T-helper 1 cell (primary cell): Measurements from ENCODE around the gene RIN3.

ENCODE experiments used
- DNase-seq, 5 donors: peaks; one replicate each; pipeline ENCODE4 v3.0.0-alpha.2; 2012 to 2020

The RIN3 gene

DNA sequence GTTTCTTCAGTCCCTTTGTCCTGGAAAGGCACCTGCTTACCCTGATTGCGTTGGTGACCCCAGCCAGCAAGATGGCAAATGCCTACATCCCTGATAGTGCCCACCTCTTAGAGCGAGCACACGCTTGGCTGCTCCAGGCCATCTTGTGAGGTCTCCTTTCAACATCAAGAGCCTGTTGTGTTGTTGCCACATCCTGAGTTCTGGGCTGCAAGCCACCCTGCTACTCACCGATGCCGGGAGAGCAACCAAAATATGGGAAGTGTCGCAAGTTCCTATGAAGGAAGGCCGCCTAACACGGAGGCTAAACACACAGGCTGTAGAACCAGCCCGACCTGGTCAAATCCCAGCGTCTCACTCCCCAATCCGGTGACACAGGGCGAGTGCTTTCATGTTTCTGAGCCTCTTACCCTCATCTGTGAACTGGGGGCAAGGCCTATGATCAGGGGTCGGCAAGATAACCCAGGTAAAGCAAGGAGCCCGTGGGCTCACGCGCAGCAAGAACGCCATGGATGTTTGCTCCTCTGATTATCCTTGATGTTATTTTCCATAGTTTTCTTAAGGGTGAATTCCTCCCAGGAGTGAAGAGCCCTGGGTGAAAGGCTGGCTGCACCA lies 136.5 kb downstream of the RIN3 start:
- no peak for DNase-seq

DNA sequence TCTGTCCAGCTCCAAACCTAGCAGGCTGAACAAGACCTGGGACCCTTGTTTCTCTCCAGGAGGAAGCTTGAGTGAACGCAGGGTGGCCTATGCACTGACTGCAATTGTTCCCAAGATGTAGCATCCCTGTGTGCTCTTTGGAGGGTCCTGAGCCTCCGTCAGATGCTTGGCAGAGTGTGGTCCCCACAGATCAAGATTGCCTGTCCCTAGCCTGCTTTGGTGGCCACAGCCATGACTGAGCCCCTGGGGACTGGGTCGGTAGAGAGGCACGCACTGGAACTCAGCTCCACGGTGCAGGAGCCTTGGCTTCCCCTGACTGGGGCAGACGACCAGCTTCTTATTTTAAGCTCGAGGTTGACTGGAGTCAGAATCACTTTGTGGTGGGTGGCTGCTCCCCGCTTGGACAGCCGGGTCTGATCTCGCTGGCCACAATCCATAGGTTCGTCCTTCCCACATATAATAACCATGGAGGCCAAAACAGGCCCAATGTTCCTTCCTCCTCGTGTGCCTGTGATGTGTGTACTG lies 137.1 kb downstream of the RIN3 start:
- no peak for DNase-seq

DNA sequence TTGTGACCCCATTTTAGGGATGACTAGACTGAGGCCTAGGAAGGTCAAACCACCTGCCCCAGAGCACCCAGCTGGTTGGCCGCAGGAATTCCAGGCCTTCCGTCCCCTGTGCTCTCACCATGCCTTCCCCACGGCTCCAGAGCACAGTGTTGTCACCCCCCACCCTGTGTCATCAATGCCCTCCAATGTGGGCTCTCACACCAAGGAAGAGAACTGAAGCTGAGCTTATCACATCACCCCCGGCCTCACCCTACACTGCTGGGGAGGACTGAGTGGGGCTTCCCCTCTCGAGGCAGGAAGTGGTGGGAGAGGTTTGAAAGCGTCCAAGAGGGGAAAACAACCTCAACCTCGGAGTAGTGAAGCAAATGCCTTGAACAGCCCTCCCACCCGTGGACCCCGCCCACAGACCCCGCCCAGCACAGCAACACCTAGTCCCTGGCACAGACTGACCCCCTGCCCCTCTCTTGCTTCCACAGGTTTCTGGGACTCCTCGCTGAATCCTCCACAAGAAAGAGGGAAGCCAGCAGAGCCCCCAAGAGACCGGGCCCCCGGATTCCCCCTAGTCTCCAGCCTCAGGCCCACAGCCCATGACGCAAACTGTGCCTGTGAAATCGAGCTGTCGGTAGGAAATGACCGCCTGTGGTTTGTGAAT lies 137.7 kb downstream of the RIN3 start:
- peak; percentile 52 to 89 (median 66) for DNase-seq

DNA sequence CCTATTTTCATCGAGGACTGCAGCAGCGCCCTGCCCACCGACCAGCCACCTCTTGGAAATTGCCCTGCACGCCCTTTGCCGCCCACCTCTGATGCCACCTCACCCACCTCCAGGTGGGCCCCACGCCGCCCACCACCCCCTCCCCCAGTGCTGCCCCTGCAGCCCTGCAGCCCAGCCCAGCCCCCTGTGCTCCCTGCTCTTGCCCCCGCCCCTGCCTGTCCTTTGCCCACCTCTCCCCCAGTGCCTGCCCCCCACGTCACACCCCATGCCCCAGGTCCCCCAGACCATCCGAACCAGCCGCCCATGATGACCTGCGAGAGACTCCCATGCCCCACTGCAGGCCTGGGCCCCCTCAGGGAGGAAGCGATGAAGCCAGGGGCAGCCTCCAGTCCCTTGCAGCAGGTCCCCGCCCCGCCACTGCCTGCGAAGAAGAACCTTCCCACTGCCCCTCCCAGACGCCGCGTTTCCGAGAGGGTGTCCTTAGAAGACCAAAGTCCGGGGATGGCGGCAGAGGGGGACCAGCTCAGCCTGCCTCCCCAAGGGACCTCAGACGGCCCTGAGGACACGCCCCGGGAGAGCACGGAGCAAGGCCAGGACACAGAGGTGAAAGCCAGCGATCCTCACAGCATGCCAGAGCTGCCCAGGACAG lies 138.3 kb downstream of the RIN3 start:
- DNase-seq, result peak in 1 of 5 donors; percentile 36

DNA sequence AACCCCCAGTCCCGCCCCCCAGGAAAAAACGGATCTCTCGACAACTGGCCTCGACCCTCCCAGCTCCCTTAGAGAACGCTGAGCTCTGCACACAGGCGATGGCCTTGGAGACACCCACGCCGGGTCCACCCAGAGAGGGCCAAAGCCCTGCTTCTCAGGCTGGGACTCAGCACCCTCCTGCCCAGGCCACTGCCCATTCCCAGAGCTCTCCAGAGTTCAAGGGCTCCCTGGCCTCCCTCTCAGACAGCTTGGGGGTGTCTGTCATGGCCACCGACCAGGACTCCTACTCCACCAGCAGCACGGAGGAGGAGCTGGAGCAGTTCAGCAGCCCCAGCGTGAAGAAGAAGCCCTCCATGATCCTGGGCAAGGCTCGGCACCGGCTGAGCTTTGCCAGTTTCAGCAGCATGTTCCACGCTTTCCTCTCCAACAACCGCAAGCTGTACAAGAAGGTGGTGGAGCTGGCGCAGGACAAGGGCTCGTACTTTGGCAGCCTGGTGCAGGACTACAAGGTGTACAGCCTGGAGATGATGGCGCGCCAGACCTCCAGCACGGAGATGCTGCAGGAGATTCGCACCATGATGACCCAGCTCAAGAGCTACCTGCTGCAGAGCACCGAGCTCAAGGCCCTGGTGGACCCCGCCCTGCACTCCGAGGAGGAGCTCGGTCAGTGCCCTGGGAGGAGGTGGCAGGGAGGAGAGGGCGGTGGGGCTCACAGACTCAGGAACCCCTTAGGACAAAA lies 139.0 kb downstream of the RIN3 start:
- DNase-seq, result peak in 1 of 5 donors; percentile 38

DNA sequence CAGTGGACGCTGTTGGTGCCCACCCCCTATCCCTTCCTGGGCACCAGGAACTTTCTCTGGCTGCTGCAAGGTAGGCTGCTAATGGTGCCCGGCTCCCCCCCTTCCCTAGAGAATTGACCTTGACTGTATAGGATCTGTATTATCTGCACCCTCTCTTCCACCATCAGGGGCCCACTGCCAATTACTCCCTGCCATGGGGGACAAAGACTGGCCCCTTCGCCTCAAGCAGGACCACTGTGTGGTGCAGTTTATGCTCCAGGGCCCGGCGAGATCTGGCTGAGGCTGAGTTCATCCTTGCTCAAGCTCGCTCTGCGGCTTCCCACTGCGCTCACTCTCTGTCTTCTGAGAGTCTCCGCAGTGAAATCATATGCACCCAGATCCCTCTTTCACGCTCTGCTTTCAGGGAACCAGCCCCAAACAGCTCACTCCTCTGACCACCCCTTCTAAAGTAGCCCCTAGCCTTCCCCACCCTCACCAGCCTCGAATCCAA lies 139.6 kb downstream of the RIN3 start:
- peak in 1 of 5 donors; percentile 24 for DNase-seq

DNA sequence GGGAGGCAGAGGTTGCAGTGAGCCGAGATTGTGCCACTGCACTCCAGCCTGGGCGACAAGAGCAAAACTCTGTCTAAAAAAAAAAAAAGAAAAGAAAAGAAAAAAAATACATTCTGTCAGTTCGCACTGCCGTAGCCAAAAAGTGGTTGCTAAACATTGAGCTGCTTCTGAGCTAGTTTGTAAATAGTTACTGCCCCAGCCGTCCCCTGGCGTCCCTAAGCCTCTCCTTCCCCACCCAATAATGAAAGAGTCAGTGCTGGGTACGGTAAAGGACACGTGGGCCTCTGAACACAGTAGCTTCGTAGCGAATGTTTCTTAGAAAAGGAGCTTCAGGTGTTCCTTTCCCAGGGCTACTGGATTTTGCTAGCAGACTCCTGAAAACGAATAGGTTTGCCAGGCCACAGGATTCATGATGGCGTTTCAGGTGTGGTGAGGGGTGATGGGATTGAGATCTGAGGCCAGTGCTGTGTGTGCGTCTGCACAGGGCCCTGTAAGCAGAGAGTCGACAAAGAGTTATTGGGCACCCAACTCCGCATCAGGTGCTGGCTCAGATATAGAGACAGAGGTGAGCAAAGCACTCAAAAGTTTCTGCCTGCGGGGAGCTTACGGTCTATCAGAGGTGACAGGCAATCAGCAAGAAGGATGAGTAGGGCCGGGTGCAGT lies 140.8 kb downstream of the RIN3 start:
- no peak for DNase-seq

DNA sequence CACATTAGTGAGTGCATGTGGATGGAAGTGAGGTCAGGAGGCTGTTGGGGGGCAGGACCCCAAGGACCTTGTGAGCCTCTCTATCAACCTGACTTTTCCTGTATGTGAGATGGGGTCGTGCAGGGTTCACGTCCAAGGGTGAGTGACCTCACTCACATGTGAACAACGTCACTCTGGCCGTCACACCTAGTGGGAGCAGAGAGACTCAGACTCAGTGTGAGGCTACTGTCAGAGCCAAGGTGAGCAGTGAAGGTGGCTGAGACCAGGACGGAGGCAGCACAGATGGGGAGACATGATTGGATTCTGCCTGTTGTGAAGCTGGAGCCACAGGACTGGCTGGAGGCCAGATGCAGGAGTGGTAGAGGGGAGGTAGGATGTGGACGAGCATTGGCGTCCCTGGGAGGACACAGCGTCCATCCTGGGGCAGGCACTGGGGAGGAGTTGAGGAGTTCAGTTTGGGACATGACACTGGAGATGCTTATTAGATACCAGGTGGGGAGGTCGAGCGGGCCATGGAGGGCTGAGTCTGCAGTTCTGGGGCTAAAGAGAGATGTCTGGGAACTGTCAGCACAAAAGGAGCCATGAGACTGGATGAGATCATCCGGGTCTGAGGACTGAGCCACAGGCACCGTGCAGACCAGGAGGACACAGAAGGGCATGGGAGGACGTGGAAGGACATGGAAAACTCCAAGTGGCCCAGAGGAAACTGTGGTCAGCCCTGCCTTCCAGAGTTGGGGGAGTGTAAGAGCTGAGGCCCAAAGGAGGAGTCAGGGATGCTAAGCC lies 142.0 kb downstream of the RIN3 start:
- DNase-seq, result no peak

DNA sequence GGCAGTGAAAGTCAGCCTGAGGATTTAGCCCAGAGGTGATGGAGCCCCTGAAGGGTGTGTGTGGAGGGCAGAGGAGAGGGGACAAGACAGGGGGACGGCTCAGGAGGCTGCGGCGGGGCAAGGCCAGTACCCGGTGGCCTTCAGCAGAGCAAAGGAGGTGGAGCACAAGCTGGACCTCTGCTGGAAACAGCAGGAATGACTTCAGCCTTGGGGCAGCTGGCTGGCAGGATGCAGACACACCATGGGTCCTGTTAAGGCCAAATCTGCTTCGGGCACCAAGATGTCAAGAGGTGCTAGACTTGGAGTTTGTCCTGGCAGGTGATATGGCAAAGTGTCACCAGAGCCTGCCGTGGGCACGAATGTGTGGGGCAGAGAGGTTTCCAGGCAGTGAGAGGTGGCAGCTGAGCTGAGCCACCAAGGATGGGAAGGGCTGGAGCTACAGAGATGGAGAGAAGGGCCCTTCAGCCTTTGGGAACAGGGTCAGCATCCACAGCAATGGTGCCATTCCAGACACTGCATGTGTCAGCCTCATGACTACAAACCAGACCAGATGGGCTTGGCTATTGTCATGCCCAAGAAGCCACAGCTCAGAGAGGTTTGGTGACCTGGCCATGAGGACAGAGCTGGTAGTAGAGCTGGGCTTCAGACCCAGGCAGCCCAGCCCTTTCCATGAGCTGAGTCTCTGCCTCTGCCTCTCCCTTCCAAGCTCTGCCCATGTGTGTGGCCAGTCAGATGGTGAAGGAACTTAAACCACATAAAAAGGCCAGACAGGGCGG lies 142.9 kb downstream of the RIN3 start:
- DNase-seq, result no peak

DNA sequence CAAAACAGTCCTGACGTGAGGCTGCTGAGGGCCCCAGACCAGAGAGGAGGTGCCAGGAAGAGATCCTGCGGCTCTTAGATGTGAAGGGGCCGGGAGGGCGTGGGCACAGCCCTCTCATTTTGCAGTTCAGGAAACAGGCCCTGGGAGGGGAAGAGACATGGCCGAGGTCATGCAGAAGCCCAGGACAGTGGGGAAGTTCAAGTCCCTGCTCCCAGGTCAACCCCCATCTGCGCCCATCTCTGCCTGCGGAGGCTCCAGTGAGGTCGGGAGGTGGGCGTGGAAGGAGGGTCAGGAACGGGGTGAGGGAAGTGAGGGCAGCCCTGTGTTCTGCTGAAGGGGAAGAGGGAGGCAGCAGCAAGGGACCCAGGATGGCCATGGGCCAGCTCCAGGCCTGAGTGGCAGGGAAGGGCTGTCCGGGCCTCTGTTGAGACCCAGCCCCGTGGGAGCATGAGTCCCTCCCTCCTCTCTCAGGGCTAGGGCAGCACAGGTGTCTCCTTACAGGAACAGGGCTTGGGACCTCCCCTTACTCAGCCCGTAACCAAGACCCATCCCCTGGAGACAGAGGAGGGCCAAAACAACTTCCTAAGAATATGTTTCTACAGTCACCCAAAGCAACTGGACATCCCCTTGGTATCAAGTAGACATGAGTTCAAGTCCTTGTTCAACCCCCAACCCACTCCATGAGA lies 144.0 kb downstream of the RIN3 start:
- no peak for DNase-seq

DNA sequence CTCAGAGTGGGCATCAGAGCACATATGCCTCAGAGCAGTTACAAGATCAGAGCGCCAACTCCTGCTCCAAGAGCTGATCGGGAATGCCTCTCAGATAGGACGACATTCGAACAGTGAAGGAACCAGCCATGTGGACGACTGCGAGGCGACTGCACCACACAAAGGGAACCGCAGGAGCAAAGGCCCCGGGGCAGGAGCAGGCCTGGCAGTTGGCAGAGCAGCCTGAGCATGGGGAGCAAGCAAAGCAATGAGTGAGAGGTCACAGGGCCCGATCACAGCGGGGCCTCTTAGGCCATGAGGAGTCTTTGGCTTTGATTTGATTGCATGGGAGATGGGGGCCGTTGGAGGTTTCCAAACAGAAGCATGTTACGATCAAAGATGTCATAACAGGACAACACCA lies 144.6 kb downstream of the RIN3 start:
- DNase-seq, result no peak

DNA sequence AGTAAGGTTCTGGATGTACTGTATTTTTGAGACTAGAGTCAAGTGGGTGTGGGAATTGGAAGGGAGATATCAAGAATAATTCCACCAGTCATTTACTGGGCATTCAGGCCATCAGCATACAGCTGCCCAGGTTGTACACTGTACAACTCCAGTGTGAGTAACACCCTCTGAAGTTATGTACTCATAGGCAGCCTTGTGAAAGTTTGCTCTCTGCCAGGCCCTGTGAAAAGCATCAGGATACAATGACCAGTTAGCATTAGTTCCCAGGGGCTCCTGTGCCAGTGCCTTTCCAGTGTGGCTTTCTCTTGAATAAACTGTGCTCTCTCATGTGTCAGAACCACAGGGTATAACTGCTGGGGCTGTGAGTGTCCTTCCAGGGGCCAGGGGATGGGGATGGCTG lies 145.1 kb downstream of the RIN3 start:
- no peak for DNase-seq

DNA sequence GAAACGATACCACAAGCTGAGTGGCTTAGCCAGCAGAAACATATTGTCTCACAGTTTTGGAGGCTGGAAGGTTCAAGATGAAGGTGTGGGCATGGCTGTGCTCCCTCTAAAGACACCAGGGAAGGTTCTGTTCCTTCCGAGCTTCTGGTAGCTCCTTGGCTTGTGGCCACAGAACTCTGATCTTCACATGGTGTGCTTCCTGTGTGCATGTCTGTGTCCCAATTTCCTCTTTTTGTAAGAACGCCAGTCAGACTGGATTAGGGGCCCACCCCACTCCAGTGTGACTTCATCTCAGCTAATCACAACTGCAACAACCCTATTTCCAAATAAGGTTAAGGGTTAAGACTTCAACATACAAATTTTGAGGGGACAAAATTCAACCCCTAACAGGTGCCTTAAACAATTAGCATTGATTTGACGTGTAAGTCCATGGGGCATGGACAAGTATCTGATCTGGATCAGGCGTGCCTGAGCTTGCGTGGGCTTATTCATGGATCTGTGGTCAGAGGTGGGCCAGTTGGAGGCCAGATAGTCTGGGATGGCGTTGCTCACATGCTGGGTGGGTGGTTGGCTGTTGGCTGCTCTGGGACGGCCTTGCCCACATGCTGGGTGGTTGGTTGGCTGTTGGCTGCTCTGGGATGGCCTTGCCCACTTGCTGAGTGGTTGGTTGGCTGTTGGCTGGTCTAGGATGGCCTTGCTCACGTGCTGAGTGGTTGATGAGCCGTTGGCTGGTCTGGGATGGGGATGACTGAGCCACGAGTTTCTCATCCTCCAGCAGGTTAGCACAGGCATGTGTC lies 146.4 kb downstream of the RIN3 start:
- DNase-seq, result no peak

DNA sequence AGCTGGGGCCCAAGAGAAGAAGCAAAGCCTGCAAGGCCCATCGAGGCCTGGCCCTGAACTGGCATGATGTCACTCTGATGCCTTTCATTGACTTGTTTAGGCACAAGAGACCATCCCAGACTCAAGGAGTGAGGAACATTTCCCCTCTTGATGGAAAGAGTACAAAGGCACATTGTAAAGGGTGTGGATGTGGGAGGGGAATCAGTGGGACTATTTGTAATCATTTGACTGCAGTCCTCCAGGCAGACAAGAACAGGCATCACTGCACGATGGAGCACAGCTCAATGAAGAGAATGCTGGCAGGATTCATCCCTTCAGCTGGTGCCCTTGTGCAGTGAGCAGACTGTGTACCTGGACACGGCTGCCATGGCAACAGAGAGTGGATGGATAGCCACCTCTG lies 147.0 kb downstream of the RIN3 start:
- DNase-seq, result no peak

DNA sequence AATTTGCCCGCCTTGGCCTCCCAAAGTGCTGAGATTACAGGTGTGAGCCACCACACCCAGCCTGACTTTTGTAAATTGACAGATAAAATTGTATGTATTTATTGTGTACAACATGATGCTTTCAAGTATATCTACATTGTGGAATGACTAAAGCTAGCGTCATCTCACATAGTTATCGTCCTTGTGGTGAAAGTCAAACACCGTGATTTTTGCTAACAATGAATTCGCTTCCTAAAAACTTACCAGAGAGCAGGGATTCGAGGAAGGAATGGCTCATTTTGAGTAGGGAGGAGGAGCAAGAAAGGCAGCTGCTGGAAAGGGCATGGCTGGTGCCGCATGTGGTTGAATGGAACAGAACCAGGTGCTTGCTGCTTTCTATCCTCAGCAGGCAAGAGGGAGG lies 149.5 kb downstream of the RIN3 start:
- DNase-seq, result no peak

DNA sequence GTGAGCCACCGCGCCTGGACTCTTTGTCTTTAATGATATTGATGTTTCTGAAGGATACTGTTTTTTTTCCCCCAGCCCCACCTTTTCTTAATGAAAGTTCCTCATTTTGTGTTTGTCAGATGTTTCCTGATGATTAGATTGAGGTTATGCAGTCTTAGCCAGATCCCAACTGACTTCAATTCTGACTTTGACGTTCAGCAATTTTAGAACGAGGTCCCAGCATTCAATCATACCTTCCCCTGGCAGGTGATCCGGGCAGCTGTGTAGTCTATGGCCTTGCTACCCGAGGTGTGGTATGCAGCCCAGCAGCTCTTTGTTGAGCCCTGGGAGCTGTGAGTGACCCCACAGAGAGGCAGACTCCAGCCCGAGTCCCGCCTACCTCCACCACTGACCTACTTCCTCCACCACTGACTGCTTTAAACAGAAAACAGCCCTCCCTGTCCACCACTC lies 152.1 kb downstream of the RIN3 start:
- no peak for DNase-seq

DNA sequence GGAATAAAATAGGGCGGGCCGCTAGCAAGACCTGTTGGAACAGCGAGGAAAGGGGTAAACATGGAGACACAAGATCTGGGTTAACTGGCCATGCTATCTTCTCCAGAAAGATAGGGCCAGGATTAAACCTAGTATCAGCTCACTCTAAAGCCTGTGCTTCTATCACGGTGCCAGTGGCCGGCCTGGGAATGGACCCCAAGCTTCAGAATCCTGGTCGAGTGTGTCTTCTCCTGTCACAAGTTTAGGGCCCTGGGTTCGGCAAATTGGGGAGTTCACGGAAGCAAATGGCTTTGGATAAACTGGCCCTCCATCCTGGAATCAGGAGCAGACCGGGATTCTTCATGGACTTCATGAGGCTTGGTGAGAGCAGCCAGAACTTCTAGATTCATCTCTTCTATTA lies 152.7 kb downstream of the RIN3 start:
- no peak for DNase-seq

DNA sequence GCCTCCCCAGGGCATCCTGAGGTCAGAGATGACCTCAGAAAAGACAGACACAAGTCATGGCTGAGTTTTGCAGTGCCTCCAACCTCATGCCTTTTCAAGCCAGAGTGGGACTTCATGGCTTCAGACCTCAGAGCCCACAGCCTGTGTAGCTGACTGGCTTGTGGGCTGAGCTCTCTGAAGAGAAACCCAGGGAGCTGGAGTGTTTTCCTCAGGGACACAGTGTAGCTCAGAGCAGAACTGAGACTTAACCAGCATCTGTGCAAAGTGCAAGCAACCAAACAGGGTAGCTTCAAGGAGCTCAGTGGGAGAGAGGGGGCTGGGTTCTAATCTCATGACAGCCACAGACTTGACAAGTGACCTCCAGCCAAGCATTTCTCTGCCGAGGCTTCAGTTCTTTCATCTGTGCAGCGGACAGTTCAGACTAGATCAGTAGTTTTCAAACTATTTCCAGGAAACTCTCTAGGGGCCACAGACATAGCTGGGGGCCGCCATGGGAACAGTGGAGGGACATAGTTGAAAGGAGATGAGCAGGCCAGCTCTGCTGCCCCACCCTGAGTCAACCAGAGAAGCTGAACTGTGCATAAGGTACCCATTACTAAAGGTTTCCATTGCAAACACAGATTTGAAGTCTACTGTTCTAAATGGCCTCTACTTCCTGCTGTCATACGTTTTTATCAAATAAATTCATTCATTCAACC lies 154.8 kb downstream of the RIN3 start:
- no peak for DNase-seq

DNA sequence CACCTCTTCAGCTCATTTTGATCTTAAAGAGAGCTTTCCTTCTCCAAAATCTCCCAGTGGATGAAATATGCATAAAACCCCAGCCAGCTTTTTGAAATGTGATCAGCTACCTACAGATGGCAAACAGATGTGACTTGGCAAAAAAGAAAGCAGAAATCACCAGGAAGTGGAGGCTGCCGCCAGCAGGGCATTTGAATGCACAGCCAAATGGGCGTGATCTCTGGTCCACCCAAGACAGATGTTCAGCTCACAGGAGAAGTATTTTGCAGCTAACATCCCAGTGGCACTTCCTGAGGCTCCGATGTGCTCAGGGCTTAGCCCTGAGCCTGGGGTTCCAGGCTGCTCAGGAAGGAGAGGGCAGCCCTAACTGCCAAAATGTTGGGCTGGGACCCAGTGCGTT lies 156.6 kb downstream of the RIN3 start:
- DNase-seq, result peak in 1 of 5 donors; percentile 50
